H9 (cell line): ENCODE data around the gene DNAH11. TPM values are rescaled to one million over a fixed set of nuclear protein-coding genes. Genes with fewer than 3 reads are reported as not detected.

Experiments used
- DNase-seq: peaks from one replicate; pipeline ENCODE4 v3.0.0-alpha.2; 2017
- H2AFZ ChIP-seq: one replicate; pipeline ENCODE4 v1.6.1; 2013; ENCODE audit warnings: mild to moderate bottlenecking, low read length, control low read depth, moderate library complexity
- H2AK5ac ChIP-seq: 2 replicates; pipeline ENCODE4 v1.6.1; 2013; ENCODE audit warnings: low read length, control low read depth, mixed read lengths; ENCODE audit not compliant: insufficient read length
- H2BK120ac ChIP-seq: one replicate; pipeline ENCODE4 v1.6.1; 2013; ENCODE audit warnings: low read depth, mild to moderate bottlenecking, low read length, control low read depth, inconsistent platforms; ENCODE audit not compliant: poor library complexity, severe bottlenecking
- H2BK12ac ChIP-seq: 2 replicates; pipeline ENCODE4 v1.6.1; 2013; ENCODE audit warnings: low read length, control low read depth, mixed read lengths, low read depth; ENCODE audit not compliant: insufficient read length
- H2BK15ac ChIP-seq: 2 replicates; pipeline ENCODE4 v1.6.1; 2013; ENCODE audit warnings: low read depth, low read length, control low read depth
- H2BK20ac ChIP-seq: one replicate; pipeline ENCODE4 v1.6.1; 2013; ENCODE audit warnings: low read depth, mild to moderate bottlenecking, low read length, control low read depth, inconsistent platforms; ENCODE audit not compliant: poor library complexity, severe bottlenecking
- H2BK5ac ChIP-seq: 2 replicates; pipeline ENCODE4 v1.6.1; 2013; ENCODE audit warnings: low read length, control low read depth, mixed read lengths; ENCODE audit not compliant: insufficient read length
- H3K14ac ChIP-seq: 2 replicates; pipeline ENCODE4 v1.6.1; 2013; ENCODE audit warnings: low read length, control low read depth; ENCODE audit not compliant: insufficient read depth
- H3K18ac ChIP-seq: 2 replicates; pipeline ENCODE4 v1.6.1; 2013; ENCODE audit warnings: low read depth, mild to moderate bottlenecking, mixed read lengths, low read length, control low read depth; ENCODE audit not compliant: insufficient read length
- H3K23ac ChIP-seq: 2 replicates; pipeline ENCODE4 v1.6.1; 2013; ENCODE audit warnings: low read length, control low read depth, mixed read lengths, low read depth; ENCODE audit not compliant: insufficient read length
- H3K23me2 ChIP-seq: 2 replicates; pipeline ENCODE4 v1.6.1; 2013; ENCODE audit warnings: low read depth, mild to moderate bottlenecking, mixed read lengths, low read length, control low read depth; ENCODE audit not compliant: insufficient read length, poor library complexity, severe bottlenecking
- H3K27ac ChIP-seq: 2 replicates; pipeline ENCODE4 v1.5.1; 2013; ENCODE audit warnings: low read length, control low read depth, mixed read lengths, low read depth; ENCODE audit not compliant: insufficient read length
- H3K27me3 ChIP-seq: 2 replicates; pipeline ENCODE4 v1.6.1; 2013; ENCODE audit warnings: low read length, control low read depth, inconsistent platforms; ENCODE audit not compliant: insufficient read depth
- H3K4ac ChIP-seq: 2 replicates; pipeline ENCODE4 v1.6.1; 2013; ENCODE audit warnings: low read depth, mild to moderate bottlenecking, control low read depth, inconsistent platforms, low read length, moderate library complexity
- H3K4me1 ChIP-seq: 2 replicates; pipeline ENCODE4 v1.6.1; 2013; ENCODE audit warnings: low read length, control low read depth, inconsistent platforms; ENCODE audit not compliant: insufficient read depth
- H3K4me2 ChIP-seq: 2 replicates; pipeline ENCODE4 v1.6.1; 2013; ENCODE audit warnings: low read length, control low read depth, mixed read lengths; ENCODE audit not compliant: insufficient read length, insufficient read depth
- H3K56ac ChIP-seq: 2 replicates; pipeline ENCODE4 v1.6.1; 2013; ENCODE audit warnings: low read depth, mild to moderate bottlenecking, mixed read lengths, low read length, control low read depth; ENCODE audit not compliant: insufficient read length
- H3K79me1 ChIP-seq: 2 replicates; pipeline ENCODE4 v1.6.1; 2013; ENCODE audit warnings: low read depth, mild to moderate bottlenecking, moderate library complexity, low read length, control low read depth, inconsistent platforms; ENCODE audit not compliant: insufficient read depth, poor library complexity, severe bottlenecking
- H3K79me2 ChIP-seq: 2 replicates; pipeline ENCODE4 v1.6.1; 2013; ENCODE audit warnings: low read length, control low read depth, inconsistent platforms; ENCODE audit not compliant: insufficient read depth
- H3K9ac ChIP-seq: 2 replicates; pipeline ENCODE4 v1.6.1; 2013; ENCODE audit warnings: low read length, control low read depth, mixed read lengths; ENCODE audit not compliant: insufficient read length; ENCODE audit errors: extremely low read depth
- H3K9me3 ChIP-seq: one replicate; pipeline ENCODE4 v1.6.1; 2013; ENCODE audit warnings: low read depth, low read length, inconsistent platforms; ENCODE audit not compliant: control insufficient read depth
- H3T11ph ChIP-seq: one replicate; pipeline ENCODE4 v1.6.1; 2013; ENCODE audit warnings: mild to moderate bottlenecking, low read length, control low read depth, inconsistent platforms
- H4K20me1 ChIP-seq: one replicate; pipeline ENCODE4 v1.6.1; 2013; ENCODE audit not compliant: control insufficient read depth, insufficient read length, insufficient read depth
- H4K5ac ChIP-seq: 2 replicates; pipeline ENCODE4 v1.6.1; 2013; ENCODE audit warnings: low read depth, mild to moderate bottlenecking, mixed read lengths, low read length, control low read depth; ENCODE audit not compliant: insufficient read length
- H4K8ac ChIP-seq: replicated peaks from 2 replicates; pipeline ENCODE4 v1.6.1; 2013; ENCODE audit warnings: low read length, control low read depth, mixed read lengths, low read depth; ENCODE audit not compliant: insufficient read length
- H4K91ac ChIP-seq: 2 replicates; pipeline ENCODE4 v1.6.1; 2013; ENCODE audit warnings: low read depth, mild to moderate bottlenecking, moderate library complexity, mixed read lengths, low read length, control low read depth; ENCODE audit not compliant: insufficient read length
- H3K27ac Mint-ChIP-seq, 3 experiments: 2 replicates in 2 of 3; 3 replicates in 1 of 3; pipeline ENCODE4 v1.8.0; 2020 to 2021; ENCODE audit warnings: mixed read lengths in 3 of 3, mild to moderate bottlenecking in 1 of 3, moderate library complexity in 1 of 3
- H3K27me3 Mint-ChIP-seq: 2 replicates; pipeline ENCODE4 v1.8.0; 2021; ENCODE audit warnings: low read depth, mild to moderate bottlenecking, moderate library complexity, mixed read lengths
- H3K36me3 Mint-ChIP-seq, 3 experiments: 2 replicates in 2 of 3; 3 replicates in 1 of 3; pipeline ENCODE4 v1.8.0; 2020 to 2021; ENCODE audit warnings: low read depth in 3 of 3, mixed read lengths in 3 of 3; ENCODE audit not compliant: insufficient read depth in 1 of 3
- H3K4me1 Mint-ChIP-seq, 2 experiments: 2 replicates each; pipeline ENCODE4 v1.8.0; 2020; ENCODE audit warnings: mixed read lengths in 2 of 2
- H3K4me3 Mint-ChIP-seq, 2 experiments: 2 replicates in 1 of 2; 3 replicates in 1 of 2; pipeline ENCODE4 v1.8.0; 2020 to 2021; ENCODE audit warnings: mild to moderate bottlenecking in 2 of 2, mixed read lengths in 2 of 2, moderate library complexity in 1 of 2
- H3K9me3 Mint-ChIP-seq, 2 experiments: 2 replicates in 1 of 2; 3 replicates in 1 of 2; pipeline ENCODE4 v1.8.0; 2020; ENCODE audit warnings: mild to moderate bottlenecking in 2 of 2, mixed read lengths in 2 of 2, moderate library complexity in 1 of 2
- CTCF ChIP-seq: fragments of 200-600 bp; sonication (generic); conservative IDR thresholded peaks from 3 replicates; pipeline ENCODE4 v1.8.0; 2021; ENCODE audit warnings: antibody characterized with exemption, mild to moderate bottlenecking
- WGBS: extraction: QIAGEN DNeasy Blood & Tissue Kit; methylation state at CpG from one replicate; pipeline ENCODE4 v1.1.7; 2013; ENCODE audit warnings: missing lambda C conversion rate, low lambda C conversion rate, mixed read lengths; ENCODE audit not compliant: insufficient read length; ENCODE audit errors: extremely low coverage; 5-methylcytosine and 5-hydroxymethylcytosine counted together
- total RNA-seq: library from RNA; stranded (reverse); gene quantifications from 2 replicates; pipeline ENCODE4 v1.2.1, GENCODE V29; 2021

Gene DNAH11
- total RNA-seq, 1 experiment from 2014 or later, result 2.5 TPM

GRCh38 chr7:21850531-21851285, 307.9 kb downstream of the DNAH11 start:
- no peak overlapping the region for H3T11ph ChIP-seq
- no peaks in the 10 kb centered on the region for H3K9me3 ChIP-seq
- H3K4me2 ChIP-seq, result no peak overlapping the region
- no peaks in the 10 kb centered on the region for H3K4me1 ChIP-seq
- H3K4me3 Mint-ChIP-seq, result no peak overlapping the region; a peak in 1 of 5 replicates
- H4K5ac ChIP-seq, result no peak overlapping the region
- no peak for TF ChIP-seq CTCF
- H3K4me1 Mint-ChIP-seq, result no peaks in the 10 kb centered on the region
- H3K36me3 Mint-ChIP-seq, result peaks cover 0 to 6% (median 3%) of the 10 kb centered on the region in 3 experiments; a peak in 3 of 7 replicates
- no peak overlapping the region for H4K91ac ChIP-seq
- no peak overlapping the region for H3K9ac ChIP-seq
- no peak overlapping the region for H2AK5ac ChIP-seq
- no CpG with 5 or more reads among the region's 5 CpGs for WGBS
- H2BK20ac ChIP-seq, result no peak overlapping the region
- H3K23me2 ChIP-seq, result no peaks in the 10 kb centered on the region
- no peak overlapping the region for H3K18ac ChIP-seq
- no peak overlapping the region for H3K23ac ChIP-seq
- no peak overlapping the region for H3K56ac ChIP-seq
- no peaks in the 10 kb centered on the region for H3K79me2 ChIP-seq
- H2BK120ac ChIP-seq, result no peak overlapping the region
- no peaks in the 10 kb centered on the region for H3K79me1 ChIP-seq
- H3K27ac ChIP-seq, result no peak overlapping the region
- H2BK15ac ChIP-seq, result no peak overlapping the region
- H3K27me3 ChIP-seq, result no peaks in the 10 kb centered on the region
- H2BK5ac ChIP-seq, result no peak overlapping the region
- H4K8ac ChIP-seq, result no peak overlapping the region
- H2AFZ ChIP-seq, result no peak overlapping the region
- no peaks in the 10 kb centered on the region for H4K20me1 ChIP-seq
- no peaks in the 10 kb centered on the region for H3K27me3 Mint-ChIP-seq
- no peak overlapping the region for H3K27ac Mint-ChIP-seq
- no peak for DNase-seq
- no peak overlapping the region for H3K14ac ChIP-seq
- no peak overlapping the region for H3K4ac ChIP-seq
- H2BK12ac ChIP-seq, result no peak overlapping the region
- H3K9me3 Mint-ChIP-seq, result peaks cover 3 to 4% of the 10 kb centered on the region in 2 experiments; a peak in 2 of 5 replicates
